Measurements from ENCODE around the gene ELAVL2. TPM values are rescaled to one million over a fixed set of nuclear protein-coding genes. Genes with fewer than 3 reads are reported as not detected.
"Not testable (repeated sequence)": the region's sequence is repeated elsewhere in the genome, so short reads cannot be mapped to it uniquely, and the experiment has no call there.

Gene ELAVL2
- polyA plus RNA-seq, 6 donors from 2014 or later = not detected

GRCh38 chr9:23743036-23743435 lies 83.0 kb downstream of the ELAVL2 start:
- Mint-ChIP-seq H3K4me1 (no peaks in the 10 kb centered on the region), H3K27ac (no peak overlapping the region), H3K4me3 (no peak overlapping the region), H3K9me3 (peaks cover 0 to 13% (median 3%) of the 10 kb centered on the region in 7 donors), H3K36me3 (no peaks in the 10 kb centered on the region), H3K27me3 (no peaks in the 10 kb centered on the region)
- ATAC-seq (ENCODE audit: low read depth in 2 of 2) (no peak), DNase-seq (no peak)

- Mint-ChIP-seq H3K36me3 (no peaks in the 10 kb centered on the region), H3K4me1 (no peaks in the 10 kb centered on the region), H3K27ac (no peak overlapping the region), H3K9me3 (peaks cover 0 to 17% (median 5%) of the 10 kb centered on the region in 7 donors), H3K27me3 (no peaks in the 10 kb centered on the region), H3K4me3 (no peak overlapping the region)
- no peak for ATAC-seq (ENCODE audit: low read depth in 2 of 2)
- DNase-seq = no peak
Measured at GRCh38 chr9:23741351-23741750, 84.7 kb downstream of the ELAVL2 start.

GRCh38 chr9:23740531-23740930 lies 85.5 kb downstream of the ELAVL2 start:
- Mint-ChIP-seq H3K4me1 (no peaks in the 10 kb centered on the region), H3K4me3 (no peak overlapping the region), H3K36me3 (no peaks in the 10 kb centered on the region), H3K9me3 (peaks cover 0 to 13% (median 2%) of the 10 kb centered on the region in 7 donors), H3K27ac (no peak overlapping the region), H3K27me3 (no peaks in the 10 kb centered on the region)
- ATAC-seq (ENCODE audit: low read depth in 2 of 2) (no peak), DNase-seq (no peak)

GRCh38 chr9:23739753-23740152 lies 86.3 kb downstream of the ELAVL2 start:
- Mint-ChIP-seq H3K36me3 (no peaks in the 10 kb centered on the region), H3K27me3 (no peaks in the 10 kb centered on the region), H3K27ac (no peak overlapping the region), H3K4me3 (no peak overlapping the region), H3K9me3 (peaks cover 0 to 10% (median 0%) of the 10 kb centered on the region in 7 donors), H3K4me1 (no peaks in the 10 kb centered on the region)
- ATAC-seq (ENCODE audit: low read depth in 2 of 2) (no peak), DNase-seq (no peak)

- ATAC-seq (ENCODE audit: low read depth in 2 of 2) (no peak), DNase-seq (no peak)
- no peaks in the 10 kb centered on the region for H3K4me1 Mint-ChIP-seq
- no peak overlapping the region for H3K4me3 Mint-ChIP-seq
- peaks cover 0 to 6% (median 2%) of the 10 kb centered on the region in 7 donors for H3K9me3 Mint-ChIP-seq
- no peaks in the 10 kb centered on the region for H3K36me3 Mint-ChIP-seq
- no peaks in the 10 kb centered on the region for H3K27me3 Mint-ChIP-seq
- H3K27ac Mint-ChIP-seq = no peak overlapping the region
Measured at GRCh38 chr9:23736293-23736692, 89.7 kb downstream of the ELAVL2 start.

GRCh38 chr9:23733495-23734078 lies 92.5 kb downstream of the ELAVL2 start:
- DNase-seq (no peak), ATAC-seq (ENCODE audit: low read depth in 2 of 2) (no peak)
- Mint-ChIP-seq H3K9me3 (peaks cover 0 to 6% (median 2%) of the 10 kb centered on the region in 7 donors), H3K36me3 (no peaks in the 10 kb centered on the region), H3K27me3 (no peaks in the 10 kb centered on the region), H3K4me3 (no peak overlapping the region), H3K4me1 (no peaks in the 10 kb centered on the region), H3K27ac (no peak overlapping the region)

GRCh38 chr9:23731353-23731752 lies 94.7 kb downstream of the ELAVL2 start:
- Mint-ChIP-seq H3K36me3 (no peaks in the 10 kb centered on the region), H3K9me3 (peaks cover 0 to 5% (median 0%) of the 10 kb centered on the region in 7 donors), H3K27me3 (no peaks in the 10 kb centered on the region), H3K4me3 (no peak overlapping the region), H3K27ac (no peak overlapping the region), H3K4me1 (no peaks in the 10 kb centered on the region)
- ATAC-seq (ENCODE audit: low read depth in 2 of 2) (no peak), DNase-seq (no peak)

- peaks cover 0 to 5% (median 0%) of the 10 kb centered on the region in 7 donors for H3K9me3 Mint-ChIP-seq
- no peaks in the 10 kb centered on the region for H3K27me3 Mint-ChIP-seq
- H3K27ac Mint-ChIP-seq = no peak overlapping the region
- H3K4me1 Mint-ChIP-seq = no peaks in the 10 kb centered on the region
- no peak overlapping the region for H3K4me3 Mint-ChIP-seq
- no peak for ATAC-seq (ENCODE audit: low read depth in 2 of 2)
- H3K36me3 Mint-ChIP-seq = no peaks in the 10 kb centered on the region
- no peak for DNase-seq
Measured at GRCh38 chr9:23730364-23730763, 95.7 kb downstream of the ELAVL2 start.

- H3K36me3 Mint-ChIP-seq = peaks cover 0 to under 1% of the 10 kb centered on the region in 2 donors
- ATAC-seq (ENCODE audit: low read depth in 2 of 2) (no peak), DNase-seq (no peak)
- no peak overlapping the region for H3K27ac Mint-ChIP-seq
- H3K27me3 Mint-ChIP-seq = no peaks in the 10 kb centered on the region
- H3K4me3 Mint-ChIP-seq = no peak overlapping the region
- peaks cover 0 to 9% (median 0%) of the 10 kb centered on the region in 7 donors for H3K9me3 Mint-ChIP-seq
- H3K4me1 Mint-ChIP-seq = no peaks in the 10 kb centered on the region
Measured at GRCh38 chr9:23728736-23729135, 97.3 kb downstream of the ELAVL2 start.

- no peak overlapping the region for H3K27ac Mint-ChIP-seq
- H3K27me3 Mint-ChIP-seq = no peaks in the 10 kb centered on the region
- H3K36me3 Mint-ChIP-seq = peaks cover 0 to 4% of the 10 kb centered on the region in 2 donors
- H3K4me3 Mint-ChIP-seq = no peak overlapping the region
- no peak for DNase-seq
- H3K9me3 Mint-ChIP-seq = peaks cover 0 to 10% (median 0%) of the 10 kb centered on the region in 7 donors
- no peak for ATAC-seq (ENCODE audit: low read depth in 2 of 2)
- H3K4me1 Mint-ChIP-seq = no peaks in the 10 kb centered on the region
Measured at GRCh38 chr9:23725279-23725946, 100.6 kb downstream of the ELAVL2 start.

- H3K27ac Mint-ChIP-seq = no peak overlapping the region
- no peak for DNase-seq
- H3K4me3 Mint-ChIP-seq = no peak overlapping the region
- peaks cover 0 to 4% of the 10 kb centered on the region in 2 donors for H3K36me3 Mint-ChIP-seq
- peaks cover 0 to 10% (median 0%) of the 10 kb centered on the region in 7 donors for H3K9me3 Mint-ChIP-seq
- H3K4me1 Mint-ChIP-seq = no peaks in the 10 kb centered on the region
- no peaks in the 10 kb centered on the region for H3K27me3 Mint-ChIP-seq
- no peak for ATAC-seq (ENCODE audit: low read depth in 2 of 2)
Measured at GRCh38 chr9:23723672-23724071, 102.4 kb downstream of the ELAVL2 start.

- ATAC-seq (ENCODE audit: low read depth in 2 of 2); H3K4me1 Mint-ChIP-seq; H3K27ac Mint-ChIP-seq; H3K27me3 Mint-ChIP-seq; H3K36me3 Mint-ChIP-seq; H3K4me3 Mint-ChIP-seq; DNase-seq; H3K9me3 Mint-ChIP-seq: not testable (repeated sequence)
Measured at GRCh38 chr9:23723048-23723447, 103.0 kb downstream of the ELAVL2 start.

GRCh38 chr9:23721466-23721865 lies 104.6 kb downstream of the ELAVL2 start:
- Mint-ChIP-seq H3K4me3 (no peak overlapping the region), H3K36me3 (peaks cover 0 to 4% of the 10 kb centered on the region in 2 donors), H3K27me3 (no peaks in the 10 kb centered on the region), H3K9me3 (peaks cover 0 to 9% (median 0%) of the 10 kb centered on the region in 7 donors), H3K4me1 (no peaks in the 10 kb centered on the region), H3K27ac (no peak overlapping the region)
- no peak for ATAC-seq (ENCODE audit: low read depth in 2 of 2)
- no peak for DNase-seq

- Mint-ChIP-seq H3K4me1 (no peaks in the 10 kb centered on the region), H3K27ac (no peak overlapping the region), H3K4me3 (no peak overlapping the region), H3K36me3 (no peaks in the 10 kb centered on the region), H3K27me3 (no peaks in the 10 kb centered on the region), H3K9me3 (peaks cover 0 to 5% (median 0%) of the 10 kb centered on the region in 7 donors)
- ATAC-seq (ENCODE audit: low read depth in 2 of 2) = no peak
- no peak for DNase-seq
Measured at GRCh38 chr9:23717505-23717904, 108.5 kb downstream of the ELAVL2 start.

All from naive B cell (primary cell).